ENCODE measurements around the gene FA2H. TPM values are rescaled to one million over a fixed set of nuclear protein-coding genes. Genes with fewer than 3 reads are reported as not detected.
"Not testable (repeated sequence)": the region's sequence is repeated elsewhere in the genome, so short reads cannot be mapped to it uniquely, and the experiment has no call there.

The FA2H gene
- polyA plus RNA-seq, 4 donors, result 3.0 to 5.3 (median 3.9) TPM

- DNase-seq (ENCODE audit: low read depth in 4 of 4, low spot score in 2 of 4), result no peak
Observed at GRCh38 chr16:74771656-74772315, 2.8 kb downstream of the FA2H start.

- no peak for DNase-seq (ENCODE audit: low read depth in 4 of 4, low spot score in 2 of 4)
Observed at GRCh38 chr16:74770831-74771526, 3.6 kb downstream of the FA2H start.

DNA sequence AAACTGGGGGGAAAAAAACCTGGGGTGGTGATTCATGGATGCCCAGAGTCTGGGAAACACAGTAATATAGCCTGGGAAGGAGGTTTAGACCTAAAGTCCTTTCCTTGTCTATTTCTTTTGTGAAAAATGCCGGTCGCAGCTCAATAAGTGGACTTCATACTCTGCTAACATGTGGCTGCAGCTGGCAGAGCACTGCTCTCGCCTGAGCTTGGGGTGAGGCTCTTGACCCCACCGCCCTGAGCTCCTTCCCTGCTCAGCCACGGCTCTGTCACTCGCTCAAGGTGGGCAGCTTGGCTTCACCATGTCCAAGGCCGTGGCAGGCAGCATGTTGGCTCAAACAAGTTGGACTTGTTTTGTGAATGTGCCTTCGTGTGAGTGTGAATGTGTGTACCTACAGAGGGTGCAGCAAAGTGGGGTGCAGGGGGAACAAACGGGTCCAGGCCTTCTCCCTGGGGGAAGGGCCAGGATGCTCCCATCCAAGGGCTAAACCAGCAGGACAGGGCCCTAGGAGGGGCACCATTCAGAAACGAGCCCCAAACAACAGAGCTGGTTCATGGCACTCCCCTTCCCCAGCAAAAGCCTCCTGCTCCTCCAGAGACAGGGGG is 4.9 kb downstream of the FA2H start:
- no peak for DNase-seq (ENCODE audit: low read depth in 4 of 4, low spot score in 2 of 4)

DNA sequence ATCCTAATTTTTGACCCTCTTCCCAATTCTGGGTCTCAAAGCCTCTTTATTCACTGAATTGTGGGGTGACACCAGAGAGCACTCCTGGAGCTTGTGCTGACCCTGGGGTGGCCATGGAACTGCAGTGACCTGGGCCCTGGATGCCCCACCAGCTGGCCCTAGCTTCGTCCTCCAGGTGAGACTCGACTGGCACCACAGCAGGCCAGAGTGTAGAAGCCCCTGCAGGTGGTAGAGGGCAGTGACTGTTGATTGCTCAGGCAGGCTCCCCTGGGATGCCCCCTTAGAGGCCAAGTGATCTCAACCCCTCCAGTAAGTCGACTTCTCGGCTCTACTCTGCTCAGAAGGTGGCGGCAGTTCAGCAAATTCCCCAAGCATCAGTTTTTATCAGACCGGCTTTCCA is 6.4 kb downstream of the FA2H start:
- DNase-seq (ENCODE audit: low read depth in 4 of 4, low spot score in 2 of 4), result no peak

DNA sequence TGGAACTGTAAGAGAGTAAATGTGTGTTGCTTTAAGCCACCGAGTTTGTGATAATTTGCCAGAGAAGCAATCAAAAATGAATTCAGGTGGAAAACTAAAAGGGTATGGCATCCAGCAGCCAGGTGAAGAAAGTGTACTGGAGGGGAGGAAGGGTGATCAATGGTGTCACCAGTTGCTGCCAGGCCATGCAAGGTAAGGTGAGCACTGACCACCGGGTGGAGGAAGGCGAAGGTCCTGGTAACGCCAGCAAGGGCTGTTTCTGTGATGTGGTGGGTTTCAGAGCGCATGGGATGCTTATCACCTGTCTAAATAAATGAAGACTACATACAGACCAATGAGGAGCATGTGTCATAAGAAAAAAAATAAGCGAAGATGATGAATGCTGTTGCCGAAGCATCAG is 6.9 kb downstream of the FA2H start:
- DNase-seq (ENCODE audit: low read depth in 4 of 4, low spot score in 2 of 4), result no peak

DNA sequence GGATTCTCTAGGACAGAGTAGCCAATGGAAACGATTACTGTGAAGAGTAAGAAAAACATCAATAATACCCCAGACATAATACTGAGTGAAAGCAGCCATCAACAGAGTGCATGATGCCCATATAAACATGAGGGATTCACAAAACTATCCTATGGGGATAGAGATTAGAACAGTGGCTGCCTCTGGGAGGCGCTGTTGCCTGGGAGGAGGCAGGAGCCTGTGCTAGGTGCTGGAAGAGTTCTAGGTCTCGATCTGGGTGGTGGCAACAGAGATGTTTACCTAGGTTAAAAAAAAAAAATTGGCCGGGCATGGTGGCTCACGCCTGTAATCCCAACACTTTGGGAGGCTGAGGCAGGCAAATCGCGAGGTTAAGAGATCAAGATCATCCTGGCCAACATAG is 7.9 kb downstream of the FA2H start:
- DNase-seq (ENCODE audit: low read depth in 4 of 4, low spot score in 2 of 4), result no peak

DNA sequence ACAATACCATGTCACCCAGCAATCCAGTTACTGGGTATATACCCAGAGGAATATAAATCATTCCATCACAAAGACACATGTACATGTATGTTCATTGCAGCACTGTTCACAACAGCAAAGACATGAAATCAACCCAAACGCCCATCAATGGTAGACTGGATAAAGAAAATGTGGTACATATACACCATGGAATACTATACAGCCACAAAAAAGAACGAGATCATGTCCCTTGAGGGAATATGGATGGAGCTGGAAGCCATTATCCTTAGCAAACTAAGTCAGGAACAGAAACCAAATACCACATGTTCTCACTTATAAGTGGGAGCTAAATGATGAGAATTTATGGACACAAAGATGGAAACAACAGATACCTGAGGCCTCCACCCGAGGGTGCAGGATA is 10.4 kb downstream of the FA2H start:
- not testable (repeated sequence) for DNase-seq (ENCODE audit: low read depth in 4 of 4, low spot score in 2 of 4)

- no peak for DNase-seq (ENCODE audit: low read depth in 4 of 4, low spot score in 2 of 4)
Observed at GRCh38 chr16:74761665-74762064, 13.0 kb downstream of the FA2H start.

DNA sequence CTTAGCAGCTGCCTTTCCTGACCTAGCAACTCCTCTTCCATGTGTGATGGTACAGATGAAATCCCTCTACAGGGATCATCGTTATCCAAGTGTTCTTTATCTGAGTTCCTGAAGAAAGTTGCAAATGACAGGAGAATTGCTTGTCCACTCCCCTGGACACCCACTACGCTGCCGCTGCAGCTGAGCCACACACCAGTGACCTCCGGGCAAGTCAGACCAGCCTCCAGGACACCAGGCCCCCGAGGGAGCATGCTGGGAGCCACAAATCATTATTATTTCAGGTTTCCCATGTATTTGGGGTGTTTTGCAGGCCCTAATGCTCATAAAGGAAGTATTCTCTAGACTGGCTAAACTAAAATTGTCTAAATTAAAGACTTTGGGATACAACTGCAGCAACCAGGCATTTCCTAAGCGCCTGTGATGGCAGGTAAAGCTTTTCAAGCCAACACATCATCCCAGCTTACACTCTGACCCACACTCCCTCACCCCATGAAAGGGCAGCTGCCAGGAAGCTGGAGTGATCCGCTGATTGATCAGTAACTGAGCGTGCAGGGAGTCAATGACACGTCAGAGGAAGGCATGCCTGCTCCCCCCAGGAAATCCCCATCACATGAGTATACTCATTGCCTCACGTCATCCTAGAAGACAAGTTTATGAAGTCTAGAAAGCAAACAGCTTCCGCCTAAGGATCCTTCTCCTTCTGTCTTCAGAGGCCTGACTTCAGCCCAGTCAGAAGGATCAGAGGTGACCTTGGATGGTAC is 14.4 kb downstream of the FA2H start:
- DNase-seq (ENCODE audit: low read depth in 4 of 4, low spot score in 2 of 4), result no peak

DNA sequence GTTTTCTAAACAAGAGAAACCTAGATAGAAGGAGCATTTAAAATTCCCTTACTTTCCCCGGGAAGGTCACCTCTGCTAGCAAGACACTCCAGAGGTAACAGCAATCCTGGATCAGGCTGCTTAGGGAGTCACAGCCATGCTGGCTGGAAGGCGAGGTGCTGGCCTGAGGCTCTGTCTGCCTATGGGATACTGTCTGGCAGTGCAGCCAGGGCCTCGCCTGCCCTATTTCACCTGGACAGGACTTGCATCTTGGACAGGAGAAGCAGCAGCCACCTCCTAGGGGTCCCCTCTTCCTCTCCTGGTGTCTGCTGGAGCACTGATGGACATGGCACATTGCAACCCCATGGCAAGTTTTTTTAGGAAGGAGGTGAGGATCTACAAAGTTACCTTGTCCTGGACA is 15.1 kb downstream of the FA2H start:
- DNase-seq (ENCODE audit: low read depth in 4 of 4, low spot score in 2 of 4), result no peak

DNA sequence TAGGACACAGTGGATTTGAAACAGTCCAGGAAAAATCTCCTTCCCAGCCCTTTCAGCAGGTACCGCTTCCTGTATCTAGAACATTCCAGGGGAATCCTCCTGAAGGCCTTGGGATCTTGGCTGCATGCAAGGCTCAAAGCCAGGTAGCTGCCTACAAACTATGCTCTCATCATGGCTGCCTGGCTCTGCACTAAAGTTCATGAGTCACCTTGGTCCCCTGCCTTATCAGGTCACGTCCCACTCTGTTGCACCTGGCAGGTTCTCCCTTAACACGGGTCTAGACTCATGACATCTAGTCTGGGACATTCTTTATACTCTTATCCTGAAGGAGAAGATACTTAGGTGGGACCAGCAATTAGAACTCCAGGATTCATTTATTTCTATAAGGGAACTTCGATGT is 15.8 kb downstream of the FA2H start:
- no peak for DNase-seq (ENCODE audit: low read depth in 4 of 4, low spot score in 2 of 4)

DNA sequence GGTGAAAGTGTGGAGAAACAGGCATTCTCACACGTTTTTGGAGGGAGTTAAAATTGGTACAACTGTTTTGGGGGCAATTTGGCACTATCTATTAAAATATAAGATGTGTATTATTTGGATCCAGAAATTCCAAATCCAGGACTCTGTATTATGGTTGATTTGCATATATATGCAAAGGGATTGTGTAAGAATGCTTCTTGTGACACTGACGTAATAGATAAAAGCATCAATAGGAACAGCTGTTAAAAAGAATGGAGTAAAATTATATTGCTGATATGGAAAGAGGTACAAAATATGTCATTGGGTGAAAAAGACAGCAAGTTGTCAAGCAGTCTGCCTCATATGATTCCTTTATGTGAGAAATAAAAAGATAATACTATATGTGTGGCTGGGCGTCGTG is 17.3 kb downstream of the FA2H start:
- DNase-seq (ENCODE audit: low read depth in 4 of 4, low spot score in 2 of 4), result no peak

DNA sequence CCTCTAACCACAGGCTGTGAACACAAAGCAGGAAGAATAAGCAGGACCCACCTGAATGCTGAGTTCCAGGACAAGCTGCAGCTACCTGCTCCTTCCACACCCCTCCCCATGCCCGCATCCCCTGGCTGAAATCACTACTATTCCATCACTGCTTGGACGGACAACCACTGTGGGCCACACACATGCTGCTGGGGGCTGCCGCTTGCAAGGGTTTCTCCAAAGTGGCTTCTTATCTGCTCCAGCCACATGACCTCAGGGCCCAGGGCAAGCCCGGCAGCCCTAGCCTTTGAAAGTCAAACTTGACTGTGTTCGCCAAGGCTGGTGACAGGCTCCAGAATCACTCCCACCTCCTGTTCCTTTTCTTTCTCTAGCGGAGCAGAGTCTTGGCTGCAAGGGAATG is 18.4 kb downstream of the FA2H start:
- DNase-seq (ENCODE audit: low read depth in 4 of 4, low spot score in 2 of 4), result no peak

- no peak for DNase-seq (ENCODE audit: low read depth in 4 of 4, low spot score in 2 of 4)
Observed at GRCh38 chr16:74753180-74753579, 21.4 kb downstream of the FA2H start.

DNA sequence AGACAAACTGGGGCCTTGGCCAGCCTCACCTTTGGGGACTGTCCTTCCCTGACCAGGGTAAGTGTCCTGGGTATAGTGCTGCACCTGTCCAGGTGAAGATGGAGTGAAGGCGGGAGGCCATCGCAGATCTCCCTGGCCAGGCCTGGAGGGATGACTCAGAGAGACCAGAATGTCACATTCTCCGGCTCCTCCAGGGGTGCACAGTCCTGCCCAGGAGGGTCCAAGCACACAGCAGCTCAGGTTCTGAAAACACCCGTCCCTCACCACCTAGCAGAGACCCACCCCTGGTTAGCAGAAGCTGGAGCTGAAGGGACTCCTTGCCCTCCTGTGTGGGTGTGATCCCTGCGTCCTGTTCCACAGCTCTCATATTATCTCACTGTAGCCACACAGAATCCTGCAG is 21.9 kb downstream of the FA2H start:
- no peak for DNase-seq (ENCODE audit: low read depth in 4 of 4, low spot score in 2 of 4)

GRCh38 chr16:74752258-74752657 is 22.4 kb downstream of the FA2H start:
- no peak for DNase-seq (ENCODE audit: low read depth in 4 of 4, low spot score in 2 of 4)

GRCh38 chr16:74751658-74752057 is 23.0 kb downstream of the FA2H start:
- no peak for DNase-seq (ENCODE audit: low read depth in 4 of 4, low spot score in 2 of 4)

GRCh38 chr16:74749291-74750055 is 25.1 kb downstream of the FA2H start:
- no peak for DNase-seq (ENCODE audit: low read depth in 4 of 4, low spot score in 2 of 4)

- no peak for DNase-seq (ENCODE audit: low read depth in 4 of 4, low spot score in 2 of 4)
Observed at GRCh38 chr16:74748616-74749026, 26.0 kb downstream of the FA2H start.

DNA sequence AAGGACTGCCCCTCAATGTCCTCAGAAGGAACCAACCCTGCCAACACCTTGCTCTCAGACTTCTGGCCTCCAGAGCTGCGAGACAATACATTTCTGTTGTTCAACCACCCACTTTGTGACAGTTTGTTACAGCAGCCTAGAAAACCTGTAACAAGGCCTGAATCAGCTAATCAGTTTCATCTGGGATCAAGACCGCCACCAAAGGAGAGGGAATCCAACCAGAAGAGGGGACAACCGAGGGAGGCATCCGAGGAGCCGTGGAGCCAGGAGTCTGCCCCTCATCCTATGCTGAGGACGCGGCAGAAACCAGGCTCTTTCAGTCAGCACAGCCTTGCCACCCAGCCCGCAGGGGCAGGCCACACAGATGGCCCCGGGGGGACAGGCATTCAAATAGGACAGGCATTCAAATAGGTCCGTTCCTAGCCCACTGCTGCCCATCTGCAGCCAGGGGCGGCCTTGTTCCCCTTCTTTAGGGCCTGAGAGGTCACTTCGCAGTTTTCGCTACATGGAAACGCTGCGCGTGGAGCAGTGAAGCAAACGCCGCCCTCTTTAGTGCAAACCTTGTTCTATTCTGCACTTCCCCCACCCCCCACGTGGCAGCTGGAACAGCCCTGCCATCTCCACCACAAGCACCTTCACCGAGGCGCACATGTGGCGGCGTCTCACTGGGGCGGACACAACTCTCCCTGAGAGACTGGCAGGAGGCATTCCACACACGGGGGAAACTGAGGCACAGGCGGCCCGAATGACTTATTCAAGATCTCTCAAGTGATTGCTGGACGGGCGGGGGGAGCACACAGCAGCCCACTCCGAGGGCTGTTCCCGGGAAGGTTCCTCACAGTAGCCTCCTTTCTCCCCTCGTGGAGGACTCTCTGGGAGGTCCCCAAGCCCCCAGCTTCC is 26.7 kb downstream of the FA2H start:
- DNase-seq (ENCODE audit: low read depth in 4 of 4, low spot score in 2 of 4), result no peak
